Testis (tissue), 2 donors: Measurements from ENCODE around the gene KRT222.

Experiments used
- POLR2A ChIP-seq: fragments of 450-650 bp; IDR thresholded peaks from one replicate; pipeline ENCODE4 v1.6.1; 2017; ENCODE audit warnings: antibody characterized with exemption, mild to moderate bottlenecking, moderate library complexity
- TF ChIP-seq, protein P1 (sequence below), 3 experiments: fragments of 450-650 bp in 2 of 3; fragments of 200-600 bp in 1 of 3; sonication (generic) in 1 of 3; IDR thresholded peaks; one replicate each; pipeline ENCODE4 v1.5.1; 2016 to 2019; ENCODE audit warnings: antibody characterized with exemption in 3 of 3, mild to moderate bottlenecking in 2 of 3, moderate library complexity in 1 of 3

DNA sequence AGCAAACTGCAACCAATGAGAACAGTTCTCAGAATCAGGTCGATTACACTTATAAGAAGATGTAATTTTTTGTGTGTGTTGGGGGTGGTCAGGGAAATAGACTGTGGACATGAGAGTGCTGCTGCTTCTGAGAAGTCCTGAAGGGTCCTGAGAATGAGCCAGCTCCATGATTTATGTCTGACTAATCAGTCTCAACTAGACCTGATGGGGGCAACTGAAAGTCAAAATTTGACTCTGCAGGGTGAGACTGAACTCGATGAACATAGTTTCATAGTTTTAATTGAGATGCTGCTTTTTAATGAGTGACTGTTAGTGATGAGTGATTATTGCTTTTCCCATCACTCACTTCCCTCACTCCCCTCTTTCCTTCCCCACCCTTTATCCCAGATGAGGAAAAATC is 54.6 kb downstream of the KRT222 start:
- TF ChIP-seq, protein P1, sequence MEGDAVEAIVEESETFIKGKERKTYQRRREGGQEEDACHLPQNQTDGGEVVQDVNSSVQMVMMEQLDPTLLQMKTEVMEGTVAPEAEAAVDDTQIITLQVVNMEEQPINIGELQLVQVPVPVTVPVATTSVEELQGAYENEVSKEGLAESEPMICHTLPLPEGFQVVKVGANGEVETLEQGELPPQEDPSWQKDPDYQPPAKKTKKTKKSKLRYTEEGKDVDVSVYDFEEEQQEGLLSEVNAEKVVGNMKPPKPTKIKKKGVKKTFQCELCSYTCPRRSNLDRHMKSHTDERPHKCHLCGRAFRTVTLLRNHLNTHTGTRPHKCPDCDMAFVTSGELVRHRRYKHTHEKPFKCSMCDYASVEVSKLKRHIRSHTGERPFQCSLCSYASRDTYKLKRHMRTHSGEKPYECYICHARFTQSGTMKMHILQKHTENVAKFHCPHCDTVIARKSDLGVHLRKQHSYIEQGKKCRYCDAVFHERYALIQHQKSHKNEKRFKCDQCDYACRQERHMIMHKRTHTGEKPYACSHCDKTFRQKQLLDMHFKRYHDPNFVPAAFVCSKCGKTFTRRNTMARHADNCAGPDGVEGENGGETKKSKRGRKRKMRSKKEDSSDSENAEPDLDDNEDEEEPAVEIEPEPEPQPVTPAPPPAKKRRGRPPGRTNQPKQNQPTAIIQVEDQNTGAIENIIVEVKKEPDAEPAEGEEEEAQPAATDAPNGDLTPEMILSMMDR (IDR thresholded peaks at IDR 0.05), result no peak
- TF ChIP-seq POLR2A, result no peak
